Endothelial cell of umbilical vein (primary cell): ENCODE data around the gene MIR17HG. TPM values are rescaled to one million over a fixed set of nuclear protein-coding genes. Genes with fewer than 3 reads are reported as not detected.

Experiments
- BruUV-seq: library from RNA; stranded (reverse); fragments of 400-500 nt; replicated peaks from 2 replicates; lab custom pipeline; 2021; lab: Mats Ljungman, UMichigan
- CTCF ChIA-PET: fragments of 300-600, 350-600 bp; sonication (Branson Sonifier 250); formaldehyde crosslinking; loops from one replicate; lab custom pipeline; 2021; ENCODE audit warnings: antibody characterized with exemption, inconsistent platforms; lab: Charles Lee
- POLR2A ChIA-PET: fragments of 300-600, 350-600 bp; sonication (Branson Sonifier 250); formaldehyde crosslinking; loops from one replicate; lab custom pipeline; 2021; ENCODE audit warnings: antibody characterized with exemption, inconsistent platforms; lab: Charles Lee
- DNase-seq: peaks from one replicate; pipeline ENCODE4 v3.0.0-alpha.2; 2011; ENCODE audit warnings: low read depth, low spot score
- FAIRE-seq: peaks from 2 replicates; lab custom pipeline; 2011; peaks lifted over from hg19 to GRCh38; lab: Jason Lieb, UNC
- H2AFZ ChIP-seq: 2 replicates; pipeline ENCODE4 v1.6.0; 2012; ENCODE audit warnings: low read depth, low read length, control low read depth, inconsistent platforms
- H3K27ac ChIP-seq: 2 replicates; pipeline ENCODE4 v1.5.1; 2011; ENCODE audit warnings: low read depth, mild to moderate bottlenecking, control low read depth, low read length, moderate library complexity; ENCODE audit not compliant: insufficient read depth
- H3K27me3 ChIP-seq, 2 experiments: 2 replicates each; pipeline versions ENCODE4 v1.6.0 to v1.6.1; 2011; ENCODE audit warnings: low read length in 2 of 2, mixed read lengths in 1 of 2; ENCODE audit not compliant: control insufficient read depth in 2 of 2, insufficient read depth in 2 of 2
- H3K36me3 ChIP-seq, 2 experiments: 2 replicates in 1 of 2; 3 replicates in 1 of 2; pipeline ENCODE4 v1.5.1; 2011; ENCODE audit warnings: low read length in 2 of 2, mild to moderate bottlenecking in 1 of 2, moderate library complexity in 1 of 2; ENCODE audit not compliant: control insufficient read depth in 2 of 2, insufficient read depth in 2 of 2; ENCODE audit errors: extremely low read depth in 1 of 2
- H3K4me1 ChIP-seq: 3 replicates; pipeline ENCODE4 v1.5.1; 2011; ENCODE audit warnings: mild to moderate bottlenecking, low read length; ENCODE audit not compliant: control insufficient read depth, insufficient read depth; ENCODE audit errors: extremely low read depth
- H3K4me2 ChIP-seq: 2 replicates; pipeline ENCODE4 v1.6.1; 2011; ENCODE audit warnings: low read length, control low read depth, mixed read lengths; ENCODE audit not compliant: insufficient read depth
- H3K4me3 ChIP-seq, 3 experiments: fragments of 200-600 bp in 1 of 3; sonication (generic), shearing (Covaris generic) in 1 of 3; replicated peaks in 1 of 3; 2 replicates each; pipeline ENCODE4 v1.5.1; 2011 to 2016; ENCODE audit warnings: control low read depth in 3 of 3, low read length in 3 of 3, mild to moderate bottlenecking in 2 of 3, inconsistent platforms in 1 of 3, low read depth in 1 of 3, moderate library complexity in 1 of 3; ENCODE audit not compliant: insufficient read depth in 1 of 3
- H3K79me2 ChIP-seq: 2 replicates; pipeline ENCODE4 v1.6.0; 2012; ENCODE audit warnings: low read length, inconsistent platforms; ENCODE audit not compliant: control insufficient read depth, insufficient read depth
- H3K9ac ChIP-seq: replicated peaks from 2 replicates; pipeline ENCODE3; 2011; ENCODE audit warnings: low read length, control low read depth; ENCODE audit not compliant: insufficient read depth; ENCODE audit errors: extremely low read depth
- H3K9me1 ChIP-seq: replicated peaks from 3 replicates; pipeline ENCODE4 v1.6.0; 2011; ENCODE audit warnings: mild to moderate bottlenecking, low read length; ENCODE audit not compliant: control insufficient read depth, insufficient read depth; ENCODE audit errors: extremely low read depth
- H3K9me3 ChIP-seq: replicated peaks from 2 replicates; pipeline ENCODE4 v1.5.1; 2012; ENCODE audit warnings: low read length, inconsistent platforms; ENCODE audit not compliant: control insufficient read depth, insufficient read depth
- H4K20me1 ChIP-seq: replicated peaks from 2 replicates; pipeline ENCODE3; 2011; ENCODE audit warnings: mild to moderate bottlenecking, low read length; ENCODE audit not compliant: control insufficient read depth, insufficient read depth; ENCODE audit errors: extremely low read depth
- EZH2 ChIP-seq: IDR thresholded peaks from 2 replicates; pipeline ENCODE4 v1.6.1; 2012; ENCODE audit warnings: borderline replicate concordance, low read depth, mild to moderate bottlenecking, moderate library complexity, low read length, inconsistent platforms; ENCODE audit not compliant: severe bottlenecking
- FOS ChIP-seq: IDR thresholded peaks from 2 replicates; pipeline ENCODE4 v1.6.1; 2011; ENCODE audit warnings: mild to moderate bottlenecking, low read length, moderate library complexity, borderline replicate concordance; ENCODE audit not compliant: insufficient read depth
- GATA2 ChIP-seq: IDR thresholded peaks from 2 replicates; pipeline ENCODE4 v1.7.0; 2011; ENCODE audit warnings: low read depth, mild to moderate bottlenecking, moderate library complexity, mixed read lengths, low read length; ENCODE audit not compliant: insufficient read length, insufficient read depth
- JUN ChIP-seq: IDR thresholded peaks from 2 replicates; pipeline ENCODE4 v1.6.1; 2011; ENCODE audit warnings: borderline replicate concordance, low read depth; ENCODE audit not compliant: insufficient read length, insufficient read depth
- MYC ChIP-seq: IDR thresholded peaks from one replicate; pipeline ENCODE4 v1.6.1; 2011; ENCODE audit warnings: mild to moderate bottlenecking, low read depth, low read length
- POLR2A ChIP-seq: IDR thresholded peaks from 2 replicates; pipeline ENCODE4 v1.6.1; 2012; ENCODE audit warnings: low read depth, mild to moderate bottlenecking, control low read depth, low read length
- POLR2AphosphoS5 ChIP-seq: IDR thresholded peaks from 2 replicates; pipeline ENCODE4 v1.6.1; 2012; ENCODE audit warnings: low read depth, mild to moderate bottlenecking, control low read depth, low read length, moderate library complexity; ENCODE audit not compliant: insufficient read depth
- dilution Hi-C: fragments of 300-500 bp; cut with MboI; formaldehyde crosslinking; loops from one replicate; pipeline ENCODE4 v1.15.0; 2019; ENCODE audit warnings: low sequenced_read_pairs; ENCODE audit not compliant: extremely low pct_ligation_motif_present
- intact Hi-C: fragments of 100-400 bp; cut with micrococcal nuclease; formaldehyde crosslinking; loops from one replicate; pipeline ENCODE4 v1.10.0; 2022
- polyA plus RNA-seq, 4 experiments: library from polyadenylated mRNA; depleted of rRNA in 3 of 4; stranded (reverse) in 3 of 4; unstranded in 1 of 4; fragments of >200 nt; gene quantifications; 2 replicates each; pipeline versions ENCODE4 v1.2.1 to v1.2.3, GENCODE V29; 2011 to 2012; ENCODE audit warnings: missing spikeins in 1 of 4
- total RNA-seq: library from RNA; stranded (reverse); gene quantifications from 2 replicates; pipeline ENCODE4 v1.2.3, GENCODE V29; 2021
- TF ChIP-seq, protein P1 (sequence below): IDR thresholded peaks from 2 replicates; pipeline ENCODE4 v1.6.1; 2011; ENCODE audit not compliant: insufficient read depth, insufficient read length
- TF ChIP-seq, protein P2 (sequence below), 2 donors: IDR thresholded peaks; 1 replicate in 1 of 2; 2 replicates in 1 of 2; pipeline ENCODE4 v1.5.1; 2011; ENCODE audit warnings: low read length in 2 of 2, mild to moderate bottlenecking in 2 of 2, moderate library complexity in 2 of 2, control low read depth in 1 of 2, inconsistent platforms in 1 of 2, low read depth in 1 of 2; ENCODE audit not compliant: insufficient read depth in 1 of 2; ENCODE audit errors: extremely low read depth in 1 of 2

Gene MIR17HG
- total and polyA plus RNA-seq, 2 donors (not counting 3 experiments of a cell fraction or from before 2014, with no cell fraction given) = 1.8 to 9.5 TPM

GRCh38 chr13:91353494-91353893, 6.0 kb downstream of the MIR17HG start:
- Histone ChIP-seq H3K9me3 (no peaks in the 10 kb centered on the region), H3K4me3 (no peak overlapping the region), H3K4me1 (peaks cover 18% of the 10 kb centered on the region), H3K4me2 (no peak overlapping the region), H3K9me1 (no peaks in the 10 kb centered on the region), H3K27me3 (no peaks in the 10 kb centered on the region), H3K36me3 (peaks cover 9 to 64% of the 10 kb centered on the region in 2 experiments), H3K79me2 (peaks cover 46% of the 10 kb centered on the region), H3K27ac (no peak overlapping the region), H2AFZ (no peak overlapping the region), H4K20me1 (peaks cover 24% of the 10 kb centered on the region), H3K9ac (no peak overlapping the region)
- dilution Hi-C loops (no loop called here), intact Hi-C loops (no loop called here)
- FAIRE-seq (no peak), DNase-seq (no peak)
- TF ChIP-seq JUN (no peak), FOS (no peak), POLR2AphosphoS5 (no peak), GATA2 (no peak), MYC (no peak), EZH2 (no peak), POLR2A (no peak)
- TF ChIP-seq, protein P1, sequence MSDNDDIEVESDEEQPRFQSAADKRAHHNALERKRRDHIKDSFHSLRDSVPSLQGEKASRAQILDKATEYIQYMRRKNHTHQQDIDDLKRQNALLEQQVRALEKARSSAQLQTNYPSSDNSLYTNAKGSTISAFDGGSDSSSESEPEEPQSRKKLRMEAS = no peak
- TF ChIP-seq, protein P2, sequence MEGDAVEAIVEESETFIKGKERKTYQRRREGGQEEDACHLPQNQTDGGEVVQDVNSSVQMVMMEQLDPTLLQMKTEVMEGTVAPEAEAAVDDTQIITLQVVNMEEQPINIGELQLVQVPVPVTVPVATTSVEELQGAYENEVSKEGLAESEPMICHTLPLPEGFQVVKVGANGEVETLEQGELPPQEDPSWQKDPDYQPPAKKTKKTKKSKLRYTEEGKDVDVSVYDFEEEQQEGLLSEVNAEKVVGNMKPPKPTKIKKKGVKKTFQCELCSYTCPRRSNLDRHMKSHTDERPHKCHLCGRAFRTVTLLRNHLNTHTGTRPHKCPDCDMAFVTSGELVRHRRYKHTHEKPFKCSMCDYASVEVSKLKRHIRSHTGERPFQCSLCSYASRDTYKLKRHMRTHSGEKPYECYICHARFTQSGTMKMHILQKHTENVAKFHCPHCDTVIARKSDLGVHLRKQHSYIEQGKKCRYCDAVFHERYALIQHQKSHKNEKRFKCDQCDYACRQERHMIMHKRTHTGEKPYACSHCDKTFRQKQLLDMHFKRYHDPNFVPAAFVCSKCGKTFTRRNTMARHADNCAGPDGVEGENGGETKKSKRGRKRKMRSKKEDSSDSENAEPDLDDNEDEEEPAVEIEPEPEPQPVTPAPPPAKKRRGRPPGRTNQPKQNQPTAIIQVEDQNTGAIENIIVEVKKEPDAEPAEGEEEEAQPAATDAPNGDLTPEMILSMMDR (IDR thresholded peaks at IDR 0.05; ENCODE audit: extremely low read depth in 1 of 2, insufficient read depth in 1 of 2, low read depth in 1 of 2, low read length in 2 of 2) = no peak
- ChIA-PET POLR2A (no interaction called here), CTCF (no interaction called here)
- no TSS peak for BruUV-seq
